Measurements from ENCODE around the gene TCF7. TPM values are rescaled to one million over a fixed set of nuclear protein-coding genes. Genes with fewer than 3 reads are reported as not detected.

The TCF7 gene
- total RNA-seq, 1 donor from 2014 or later, result 7.0 TPM

DNA sequence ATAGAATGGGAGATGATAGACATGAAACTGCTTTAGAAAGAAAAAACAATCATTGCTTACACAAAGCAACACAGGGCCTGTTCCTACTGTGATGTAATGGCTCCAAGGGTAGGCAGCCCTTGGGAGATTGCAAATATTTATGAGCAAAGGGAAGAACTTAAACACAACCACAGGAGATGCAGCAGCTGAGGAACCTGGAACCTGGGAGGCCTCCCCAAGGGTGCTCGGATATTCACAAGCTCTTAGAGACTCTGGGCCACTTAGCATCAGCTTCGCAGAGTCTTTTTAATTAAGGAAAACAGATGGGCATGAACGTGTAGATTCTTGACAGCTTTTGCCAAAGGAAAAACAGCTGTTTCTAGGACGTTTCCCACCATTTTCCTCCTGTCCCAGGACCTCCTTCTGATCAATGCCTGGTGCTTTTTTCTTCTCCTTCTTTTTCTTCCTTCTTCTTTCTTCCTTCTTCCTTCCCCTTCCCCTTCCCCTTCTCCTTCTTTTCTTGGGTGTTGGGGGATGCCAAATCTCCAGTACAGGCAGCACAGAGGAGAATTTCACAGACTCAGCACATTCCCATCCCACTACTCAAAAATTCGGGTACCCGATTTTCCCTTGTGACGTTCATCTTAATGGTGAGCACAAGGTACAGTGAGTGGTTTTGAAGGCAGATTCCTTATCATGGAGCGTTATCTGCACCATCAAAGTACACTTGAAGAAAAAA is 28.1 kb upstream of the TCF7 start:
- H3K9me3 ChIP-seq, result no peaks in the 10 kb centered on the region
- H3K27ac ChIP-seq, result no peak overlapping the region
- intact Hi-C loops (cut with DNase I), result no loop called here
- no peak for DNase-seq
- TF ChIP-seq, protein P1, sequence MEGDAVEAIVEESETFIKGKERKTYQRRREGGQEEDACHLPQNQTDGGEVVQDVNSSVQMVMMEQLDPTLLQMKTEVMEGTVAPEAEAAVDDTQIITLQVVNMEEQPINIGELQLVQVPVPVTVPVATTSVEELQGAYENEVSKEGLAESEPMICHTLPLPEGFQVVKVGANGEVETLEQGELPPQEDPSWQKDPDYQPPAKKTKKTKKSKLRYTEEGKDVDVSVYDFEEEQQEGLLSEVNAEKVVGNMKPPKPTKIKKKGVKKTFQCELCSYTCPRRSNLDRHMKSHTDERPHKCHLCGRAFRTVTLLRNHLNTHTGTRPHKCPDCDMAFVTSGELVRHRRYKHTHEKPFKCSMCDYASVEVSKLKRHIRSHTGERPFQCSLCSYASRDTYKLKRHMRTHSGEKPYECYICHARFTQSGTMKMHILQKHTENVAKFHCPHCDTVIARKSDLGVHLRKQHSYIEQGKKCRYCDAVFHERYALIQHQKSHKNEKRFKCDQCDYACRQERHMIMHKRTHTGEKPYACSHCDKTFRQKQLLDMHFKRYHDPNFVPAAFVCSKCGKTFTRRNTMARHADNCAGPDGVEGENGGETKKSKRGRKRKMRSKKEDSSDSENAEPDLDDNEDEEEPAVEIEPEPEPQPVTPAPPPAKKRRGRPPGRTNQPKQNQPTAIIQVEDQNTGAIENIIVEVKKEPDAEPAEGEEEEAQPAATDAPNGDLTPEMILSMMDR (IDR thresholded peaks at IDR 0.05), result no peak
- H3K27me3 ChIP-seq, result no peaks in the 10 kb centered on the region
- ATAC-seq, result no peak
- H3K4me1 ChIP-seq, result no peaks in the 10 kb centered on the region
- no peaks in the 10 kb centered on the region for H3K36me3 ChIP-seq
- no peak overlapping the region for H3K4me3 ChIP-seq

DNA sequence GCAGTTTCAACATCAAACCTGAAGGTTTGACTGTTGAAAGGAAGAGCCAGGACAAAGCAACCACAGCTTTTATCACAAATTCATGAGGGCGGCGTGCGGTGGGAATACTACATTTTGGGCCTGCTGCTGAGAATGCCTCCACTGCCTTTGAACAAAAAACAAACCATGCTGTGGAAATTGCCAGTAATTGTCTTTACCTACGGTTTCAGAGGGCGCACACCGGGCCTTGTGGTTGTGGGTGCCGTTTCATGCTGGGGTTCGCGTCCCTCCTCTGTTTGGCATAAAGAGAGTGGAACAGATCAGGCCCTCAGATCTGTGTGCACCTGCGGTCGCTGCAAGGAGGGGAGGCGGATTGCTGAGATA is 27.6 kb upstream of the TCF7 start:
- Histone ChIP-seq H3K9me3 (no peaks in the 10 kb centered on the region), H3K4me1 (no peaks in the 10 kb centered on the region), H3K27me3 (no peaks in the 10 kb centered on the region), H3K27ac (no peak overlapping the region), H3K36me3 (no peaks in the 10 kb centered on the region), H3K4me3 (no peak overlapping the region)
- DNase-seq (no peak), ATAC-seq (no peak)
- intact Hi-C loops (cut with DNase I), result no loop called here
- TF ChIP-seq, protein P1 (IDR thresholded peaks at IDR 0.05), result no peak

DNA sequence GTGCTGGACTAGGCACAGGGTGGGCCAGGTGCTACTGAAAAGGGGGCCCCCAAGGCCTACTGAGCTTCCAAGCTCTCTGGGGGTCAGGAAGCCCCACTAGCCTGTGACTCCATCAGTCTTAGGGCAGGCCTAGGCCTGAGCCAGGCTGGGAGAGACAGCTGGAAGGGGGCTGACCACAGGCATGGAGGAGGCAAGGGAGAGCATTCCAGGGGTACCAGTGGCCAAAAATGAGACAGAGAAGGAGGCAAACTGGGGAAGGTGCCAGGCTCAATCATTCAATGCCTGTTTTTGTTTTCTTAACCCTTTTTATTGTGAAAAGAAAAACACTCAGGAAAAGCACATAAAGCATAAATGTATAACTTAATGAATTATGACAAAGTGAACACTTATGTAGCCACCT is 26.2 kb upstream of the TCF7 start:
- Histone ChIP-seq H3K4me1 (no peaks in the 10 kb centered on the region), H3K9me3 (no peaks in the 10 kb centered on the region), H3K36me3 (no peaks in the 10 kb centered on the region), H3K27ac (no peak overlapping the region), H3K4me3 (no peak overlapping the region), H3K27me3 (no peaks in the 10 kb centered on the region)
- TF ChIP-seq, protein P1 (IDR thresholded peaks at IDR 0.05), result no peak
- ATAC-seq (no peak), DNase-seq (no peak)
- intact Hi-C loops (cut with DNase I), result no loop called here

DNA sequence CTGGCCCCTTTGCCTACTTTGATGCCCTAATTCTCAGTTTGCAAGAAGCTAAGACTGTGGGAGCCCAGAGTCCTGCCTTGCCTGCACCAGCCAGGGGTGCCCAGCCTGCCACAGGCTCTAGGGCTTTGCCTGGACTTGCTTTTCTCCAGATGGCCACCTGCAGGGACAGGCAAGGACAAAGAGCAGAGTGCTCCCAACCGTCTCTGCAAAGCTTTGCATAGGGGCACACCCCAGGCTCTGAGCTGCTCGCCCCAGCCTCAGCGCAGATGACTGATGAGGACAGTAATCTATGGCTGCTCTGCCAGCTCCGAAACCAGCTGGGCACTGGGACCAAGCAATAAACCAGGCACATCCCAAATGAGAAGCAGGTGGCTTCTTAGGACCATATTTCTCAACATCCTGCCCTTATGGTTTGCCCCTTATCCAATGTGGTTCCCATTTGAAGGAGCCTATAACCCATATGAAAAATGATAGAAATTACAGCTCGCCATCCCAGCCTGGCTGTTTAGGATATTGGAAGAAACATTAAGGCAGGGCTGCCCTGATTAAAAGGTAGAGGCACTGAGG is 25.4 kb upstream of the TCF7 start:
- no peak overlapping the region for H3K27ac ChIP-seq
- no peak overlapping the region for H3K4me3 ChIP-seq
- no peaks in the 10 kb centered on the region for H3K4me1 ChIP-seq
- intact Hi-C loops (cut with DNase I), result no loop called here
- no peaks in the 10 kb centered on the region for H3K9me3 ChIP-seq
- DNase-seq, result no peak
- H3K27me3 ChIP-seq, result no peaks in the 10 kb centered on the region
- ATAC-seq, result no peak
- H3K36me3 ChIP-seq, result no peaks in the 10 kb centered on the region
- TF ChIP-seq, protein P1 (IDR thresholded peaks at IDR 0.05), result no peak

DNA sequence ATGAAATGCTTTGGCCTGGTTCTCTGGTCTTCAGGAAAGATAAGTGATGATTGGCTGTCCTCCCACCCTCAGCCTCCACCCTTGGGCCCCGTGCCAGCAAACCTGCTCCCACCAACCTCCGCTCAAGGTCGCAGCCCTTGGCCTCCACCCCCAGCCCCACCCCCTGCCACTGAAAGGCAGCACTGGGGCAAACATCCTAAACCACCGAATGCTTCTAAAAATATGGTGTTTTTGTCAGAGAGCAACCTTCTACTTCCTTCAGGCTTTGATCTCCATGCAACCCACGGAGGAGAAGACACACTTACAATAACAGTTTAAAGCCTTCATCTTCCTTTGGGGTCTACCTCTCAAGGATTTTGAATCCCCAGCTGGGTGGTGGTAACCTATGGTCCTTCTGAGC is 24.0 kb upstream of the TCF7 start:
- TF ChIP-seq, protein P1 (IDR thresholded peaks at IDR 0.05), result no peak
- no peak overlapping the region for H3K27ac ChIP-seq
- no peaks in the 10 kb centered on the region for H3K27me3 ChIP-seq
- no peak overlapping the region for H3K4me3 ChIP-seq
- H3K4me1 ChIP-seq, result no peaks in the 10 kb centered on the region
- no peak for DNase-seq
- no peaks in the 10 kb centered on the region for H3K9me3 ChIP-seq
- no peaks in the 10 kb centered on the region for H3K36me3 ChIP-seq
- ATAC-seq, result no peak
- intact Hi-C loops (cut with DNase I), result no loop called here

Measured in upper lobe of right lung (tissue), 1 donor.